CD4-positive, alpha-beta T cell (primary cell): ENCODE measurements around the gene PRICKLE2. TPM values are rescaled to one million over a fixed set of nuclear protein-coding genes. Genes with fewer than 3 reads are reported as not detected.

Experiments used
- ATAC-seq: fragments of 200-7000 bp; cut with Tn5 transposase; one replicate; pipeline ENCODE4 v1.10.0; 2022; ENCODE audit warnings: mild to moderate bottlenecking; ENCODE audit not compliant: poor library complexity
- CTCF ChIA-PET: fragments of 350-600 bp; sonication (Branson Sonifier 250); formaldehyde crosslinking; loops from one replicate; lab custom pipeline; 2021; ENCODE audit warnings: antibody characterized with exemption, inconsistent platforms; lab: Charles Lee
- POLR2A ChIA-PET: fragments of 350-600 bp; sonication (Branson Sonifier 250); formaldehyde crosslinking; loops from one replicate; lab custom pipeline; 2021; ENCODE audit warnings: antibody characterized with exemption, inconsistent platforms; lab: Charles Lee
- DNase-seq, 14 experiments: peaks; one replicate each; pipeline ENCODE4 v3.0.0-alpha.2; 2013 to 2020; ENCODE audit warnings: mixed read lengths in 2 of 14
- H3K27ac ChIP-seq, 2 donors: one replicate each; pipeline versions ENCODE4 v1.5.1 to v1.7.0; 2013; ENCODE audit warnings: low read length in 2 of 2, low read depth in 1 of 2, mild to moderate bottlenecking in 1 of 2
- H3K27me3 ChIP-seq, 2 experiments: 1 replicate in 1 of 2; 2 replicates in 1 of 2; pipeline versions ENCODE4 v1.6.1 to v1.7.0; 2013; ENCODE audit warnings: low read length in 2 of 2, control low read depth in 1 of 2, mild to moderate bottlenecking in 1 of 2, moderate library complexity in 1 of 2; ENCODE audit not compliant: insufficient read depth in 2 of 2, control insufficient read depth in 1 of 2
- H3K36me3 ChIP-seq: one replicate; pipeline ENCODE4 v1.6.1; 2013; ENCODE audit warnings: low read length, control low read depth; ENCODE audit not compliant: insufficient read depth
- H3K4me1 ChIP-seq: one replicate; pipeline ENCODE4 v1.6.1; 2013; ENCODE audit warnings: low read length, control low read depth; ENCODE audit not compliant: insufficient read depth
- H3K4me3 ChIP-seq: one replicate; pipeline ENCODE4 v1.5.1; 2013; ENCODE audit warnings: mild to moderate bottlenecking, low read length, moderate library complexity
- H3K9me3 ChIP-seq, 2 experiments: 1 replicate in 1 of 2; 2 replicates in 1 of 2; pipeline versions ENCODE4 v1.6.1 to v1.7.0; 2013; ENCODE audit warnings: low read length in 2 of 2, mild to moderate bottlenecking in 2 of 2, control low read depth in 1 of 2, moderate library complexity in 1 of 2; ENCODE audit not compliant: control insufficient read depth in 1 of 2, insufficient read depth in 1 of 2
- H3K27ac Mint-ChIP-seq: one replicate; pipeline ENCODE4 v1.8.0; 2020; ENCODE audit warnings: mixed read lengths
- H3K27me3 Mint-ChIP-seq: one replicate; pipeline ENCODE4 v1.8.0; 2021; ENCODE audit warnings: mixed read lengths
- H3K36me3 Mint-ChIP-seq: one replicate; pipeline ENCODE4 v1.8.0; 2021; ENCODE audit warnings: low read depth, mixed read lengths
- H3K4me1 Mint-ChIP-seq: one replicate; pipeline ENCODE4 v1.8.0; 2021; ENCODE audit warnings: low read depth, mixed read lengths
- H3K4me3 Mint-ChIP-seq: one replicate; pipeline ENCODE4 v1.8.0; 2020; ENCODE audit warnings: mild to moderate bottlenecking, mixed read lengths
- H3K9me3 Mint-ChIP-seq: one replicate; pipeline ENCODE4 v1.8.0; 2020; ENCODE audit warnings: mixed read lengths
- intact Hi-C, 2 experiments: fragments of 100-400 bp; cut with DNase I in 1 of 2; cut with micrococcal nuclease in 1 of 2; formaldehyde crosslinking; loops; one replicate each; pipeline versions ENCODE4 v1.15.1 to v1.9.0; 2023 to 2025; cut with DNase I, micrococcal nuclease
- total RNA-seq, 174 experiments: library from RNA in 2 of 174; stranded (reverse) in 2 of 174; gene quantifications; one replicate each; pipeline ENCODE4 v1.2.3 and lab custom pipeline; 2021 to 2026
- TF ChIP-seq, protein P1 (sequence below): fragments of 200-600 bp; IDR thresholded peaks from one replicate; pipeline ENCODE4 v1.8.0; 2022; ENCODE audit warnings: antibody characterized with exemption, mild to moderate bottlenecking

The PRICKLE2 gene
- total RNA-seq, 2 experiments from 2014 or later: not detected

DNA sequence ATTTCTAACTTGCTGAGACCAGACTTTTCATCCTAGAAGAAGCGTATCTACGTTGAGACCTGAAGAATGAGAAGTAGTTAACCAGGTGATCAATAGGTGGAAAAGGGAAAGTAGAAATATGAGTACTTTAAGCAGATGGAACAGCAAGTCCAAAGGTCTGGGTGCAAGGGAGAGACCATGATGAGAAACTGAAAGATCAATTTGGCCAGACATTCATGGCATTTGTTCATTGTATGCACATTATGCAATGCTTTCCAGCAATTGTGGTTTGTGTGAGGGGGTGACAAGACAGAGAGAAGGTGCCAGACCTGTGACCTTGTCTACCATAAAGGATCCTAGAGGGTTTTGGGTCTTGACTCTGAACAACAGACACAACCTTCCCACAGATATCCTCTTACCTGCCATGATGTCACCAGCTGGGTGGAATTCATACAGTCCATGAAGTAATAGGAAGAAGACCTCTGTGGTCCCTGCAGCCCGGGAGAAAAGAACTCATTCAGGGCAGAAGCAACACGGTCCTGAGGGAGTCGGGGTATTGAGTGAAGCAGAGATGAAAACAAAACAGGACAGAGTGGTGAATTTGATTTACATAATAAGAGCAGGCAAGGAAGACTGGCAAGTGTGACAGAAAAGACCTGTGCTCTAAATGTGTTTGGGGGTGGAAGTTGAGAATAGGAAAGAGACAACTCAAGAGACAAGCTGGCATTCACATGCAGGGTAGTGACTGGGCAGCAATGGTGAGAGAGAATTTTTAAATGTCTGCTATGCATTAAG, 138.6 kb downstream of the PRICKLE2 start:
- Mint-ChIP-seq H3K9me3 (no peaks in the 10 kb centered on the region), H3K36me3 (no peaks in the 10 kb centered on the region), H3K4me3 (no peak overlapping the region), H3K4me1 (no peaks in the 10 kb centered on the region), H3K27ac (no peak overlapping the region), H3K27me3 (peaks cover 10% of the 10 kb centered on the region)
- TF ChIP-seq, protein P1, sequence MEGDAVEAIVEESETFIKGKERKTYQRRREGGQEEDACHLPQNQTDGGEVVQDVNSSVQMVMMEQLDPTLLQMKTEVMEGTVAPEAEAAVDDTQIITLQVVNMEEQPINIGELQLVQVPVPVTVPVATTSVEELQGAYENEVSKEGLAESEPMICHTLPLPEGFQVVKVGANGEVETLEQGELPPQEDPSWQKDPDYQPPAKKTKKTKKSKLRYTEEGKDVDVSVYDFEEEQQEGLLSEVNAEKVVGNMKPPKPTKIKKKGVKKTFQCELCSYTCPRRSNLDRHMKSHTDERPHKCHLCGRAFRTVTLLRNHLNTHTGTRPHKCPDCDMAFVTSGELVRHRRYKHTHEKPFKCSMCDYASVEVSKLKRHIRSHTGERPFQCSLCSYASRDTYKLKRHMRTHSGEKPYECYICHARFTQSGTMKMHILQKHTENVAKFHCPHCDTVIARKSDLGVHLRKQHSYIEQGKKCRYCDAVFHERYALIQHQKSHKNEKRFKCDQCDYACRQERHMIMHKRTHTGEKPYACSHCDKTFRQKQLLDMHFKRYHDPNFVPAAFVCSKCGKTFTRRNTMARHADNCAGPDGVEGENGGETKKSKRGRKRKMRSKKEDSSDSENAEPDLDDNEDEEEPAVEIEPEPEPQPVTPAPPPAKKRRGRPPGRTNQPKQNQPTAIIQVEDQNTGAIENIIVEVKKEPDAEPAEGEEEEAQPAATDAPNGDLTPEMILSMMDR: no peak
- Histone ChIP-seq H3K9me3 (no peaks in the 10 kb centered on the region), H3K27ac (no peak overlapping the region), H3K27me3 (peaks cover 0 to 7% of the 10 kb centered on the region in 2 experiments), H3K4me3 (no peak overlapping the region), H3K4me1 (no peaks in the 10 kb centered on the region), H3K36me3 (no peaks in the 10 kb centered on the region)
- intact Hi-C loops: no loop called here
- DNase-seq (no peak), ATAC-seq (no peak)
- ChIA-PET CTCF (no interaction called here), POLR2A (no interaction called here)

DNA sequence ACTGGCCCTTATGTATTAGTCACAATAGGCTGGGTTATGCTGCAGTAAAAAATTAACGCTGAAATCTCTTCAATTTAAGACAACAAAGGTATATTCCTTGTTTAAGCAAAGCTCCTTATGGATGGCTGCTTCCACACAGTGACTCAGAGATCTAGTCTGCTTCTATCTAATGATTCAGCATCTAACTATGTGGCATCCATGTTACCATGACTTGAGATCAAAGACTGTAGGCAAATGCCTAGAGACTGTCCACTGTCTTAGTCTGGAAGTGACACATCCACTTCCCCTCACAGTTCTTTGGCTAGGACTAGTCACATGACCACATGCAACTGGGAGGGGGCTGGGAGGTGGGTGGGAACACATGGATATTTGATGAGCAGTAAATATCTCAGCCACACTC, 140.6 kb downstream of the PRICKLE2 start:
- Mint-ChIP-seq H3K9me3 (peaks cover 2% of the 10 kb centered on the region), H3K4me1 (no peaks in the 10 kb centered on the region), H3K27me3 (no peaks in the 10 kb centered on the region), H3K36me3 (no peaks in the 10 kb centered on the region), H3K4me3 (no peak overlapping the region), H3K27ac (no peak overlapping the region)
- ChIA-PET CTCF (no interaction called here), POLR2A (no interaction called here)
- Histone ChIP-seq H3K27me3 (peaks cover 0 to 9% of the 10 kb centered on the region in 2 experiments), H3K36me3 (no peaks in the 10 kb centered on the region), H3K27ac (no peak overlapping the region), H3K4me3 (no peak overlapping the region), H3K9me3 (no peaks in the 10 kb centered on the region), H3K4me1 (no peaks in the 10 kb centered on the region)
- DNase-seq (no peak), ATAC-seq (no peak)
- intact Hi-C loops: no loop called here
- TF ChIP-seq, protein P1: no peak

DNA sequence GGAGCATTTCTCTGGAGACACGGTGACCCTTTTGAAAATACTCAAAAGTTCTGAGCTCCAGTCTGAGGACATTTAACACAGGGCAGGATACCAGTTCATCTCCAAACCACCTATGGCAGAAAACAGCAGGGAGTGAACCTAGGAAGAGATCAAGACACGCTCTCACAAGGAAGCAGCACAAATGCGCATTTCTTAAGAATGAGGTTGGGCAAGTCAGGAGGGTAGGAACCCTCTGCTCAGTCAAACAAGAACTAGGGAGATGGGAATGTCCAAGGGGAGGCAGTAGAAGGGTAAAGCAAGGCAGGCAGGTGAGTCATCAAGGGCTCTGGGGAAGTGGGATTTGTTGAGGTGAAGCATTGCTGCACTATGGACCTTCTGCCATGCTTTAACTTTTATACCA, 141.7 kb downstream of the PRICKLE2 start:
- Histone ChIP-seq H3K4me3 (no peak overlapping the region), H3K27me3 (peaks cover 0 to 9% of the 10 kb centered on the region in 2 experiments), H3K4me1 (no peaks in the 10 kb centered on the region), H3K27ac (no peak overlapping the region), H3K9me3 (no peaks in the 10 kb centered on the region), H3K36me3 (no peaks in the 10 kb centered on the region)
- no peak for DNase-seq
- no peaks in the 10 kb centered on the region for H3K4me1 Mint-ChIP-seq
- TF ChIP-seq, protein P1: no peak
- intact Hi-C loops: no loop called here
- H3K27me3 Mint-ChIP-seq: peaks cover 7% of the 10 kb centered on the region
- no peak overlapping the region for H3K27ac Mint-ChIP-seq
- ATAC-seq: no peak
- no peak overlapping the region for H3K4me3 Mint-ChIP-seq
- H3K36me3 Mint-ChIP-seq: no peaks in the 10 kb centered on the region
- ChIA-PET POLR2A (no interaction called here), CTCF (no interaction called here)
- peaks cover 2% of the 10 kb centered on the region for H3K9me3 Mint-ChIP-seq
